Measurements from ENCODE around the gene LNP1. TPM values are rescaled to one million over a fixed set of nuclear protein-coding genes. Genes with fewer than 3 reads are reported as not detected.
A peak's percentile ranks its signal among the peaks of the same experiment; 100 is the strongest.

LNP1 gene
- total RNA-seq, 1 donor, result 3.0 TPM

DNA sequence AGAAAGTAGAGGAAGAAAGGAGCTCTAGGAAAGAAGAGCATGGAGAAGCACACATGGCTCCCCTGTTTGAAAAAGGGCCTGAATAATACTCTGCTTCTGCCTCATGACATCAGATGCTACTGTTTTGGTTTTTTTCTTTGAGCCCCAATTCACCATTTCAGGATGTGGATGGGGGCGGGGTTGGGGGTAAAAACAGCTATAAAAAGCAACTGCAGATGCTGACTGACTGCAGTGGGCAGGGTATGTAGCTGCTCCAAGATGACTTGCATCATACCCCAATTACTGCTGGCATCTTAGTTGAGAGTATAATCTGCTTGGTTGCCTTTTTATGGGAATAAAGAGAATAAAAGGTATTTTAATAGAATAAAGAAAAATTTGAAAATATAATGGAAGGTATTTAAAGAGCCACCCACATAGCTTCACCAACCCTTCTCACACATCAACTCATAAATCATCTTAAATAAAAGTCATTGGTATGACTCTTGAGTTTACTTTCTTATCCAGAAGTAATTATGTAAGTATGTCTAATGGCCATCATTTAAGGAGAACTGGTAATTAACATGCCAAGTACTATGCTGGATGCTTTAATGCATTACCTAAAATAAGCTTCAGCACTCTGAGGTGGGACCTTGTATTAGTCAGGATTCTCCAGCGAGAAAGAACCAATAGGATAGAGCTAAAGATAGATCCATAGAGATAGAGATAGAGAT is 54.7 kb downstream of the LNP1 start:
- TF ChIP-seq, protein P1, sequence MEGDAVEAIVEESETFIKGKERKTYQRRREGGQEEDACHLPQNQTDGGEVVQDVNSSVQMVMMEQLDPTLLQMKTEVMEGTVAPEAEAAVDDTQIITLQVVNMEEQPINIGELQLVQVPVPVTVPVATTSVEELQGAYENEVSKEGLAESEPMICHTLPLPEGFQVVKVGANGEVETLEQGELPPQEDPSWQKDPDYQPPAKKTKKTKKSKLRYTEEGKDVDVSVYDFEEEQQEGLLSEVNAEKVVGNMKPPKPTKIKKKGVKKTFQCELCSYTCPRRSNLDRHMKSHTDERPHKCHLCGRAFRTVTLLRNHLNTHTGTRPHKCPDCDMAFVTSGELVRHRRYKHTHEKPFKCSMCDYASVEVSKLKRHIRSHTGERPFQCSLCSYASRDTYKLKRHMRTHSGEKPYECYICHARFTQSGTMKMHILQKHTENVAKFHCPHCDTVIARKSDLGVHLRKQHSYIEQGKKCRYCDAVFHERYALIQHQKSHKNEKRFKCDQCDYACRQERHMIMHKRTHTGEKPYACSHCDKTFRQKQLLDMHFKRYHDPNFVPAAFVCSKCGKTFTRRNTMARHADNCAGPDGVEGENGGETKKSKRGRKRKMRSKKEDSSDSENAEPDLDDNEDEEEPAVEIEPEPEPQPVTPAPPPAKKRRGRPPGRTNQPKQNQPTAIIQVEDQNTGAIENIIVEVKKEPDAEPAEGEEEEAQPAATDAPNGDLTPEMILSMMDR (IDR thresholded peaks at IDR 0.05; ENCODE audit: insufficient read depth, low read length), result no peak
- no peak overlapping the region for H3K4me3 ChIP-seq (ENCODE audit: low read depth, low read length)

DNA sequence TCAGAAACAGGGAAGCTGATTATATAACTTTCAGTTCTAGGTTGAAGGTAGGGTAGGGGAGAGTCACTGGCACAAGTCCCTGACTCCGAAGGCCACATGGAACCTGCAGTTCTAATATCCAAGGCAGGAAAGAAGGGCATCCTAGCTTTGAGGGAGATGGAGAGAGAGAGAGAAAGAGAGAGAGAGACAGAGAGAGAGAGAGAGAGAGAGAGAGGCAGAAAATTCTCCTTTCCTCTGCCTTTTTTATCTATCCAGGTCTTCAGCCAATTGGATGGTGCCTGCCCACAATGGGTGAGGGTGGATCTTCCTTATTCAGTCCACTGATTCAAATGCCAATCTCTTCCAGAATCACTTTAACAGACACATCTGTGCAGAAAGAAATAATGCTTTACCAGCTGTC is 55.4 kb downstream of the LNP1 start:
- no peak overlapping the region for H3K4me3 ChIP-seq (ENCODE audit: low read depth, low read length)
- TF ChIP-seq, protein P1 (IDR thresholded peaks at IDR 0.05; ENCODE audit: insufficient read depth, low read length), result no peak
- no peak for DNase-seq (ENCODE audit: low read depth)

More for the DNA sequence above, 54.7 kb downstream of the LNP1 start:
- no peak for DNase-seq (ENCODE audit: low read depth)

DNA sequence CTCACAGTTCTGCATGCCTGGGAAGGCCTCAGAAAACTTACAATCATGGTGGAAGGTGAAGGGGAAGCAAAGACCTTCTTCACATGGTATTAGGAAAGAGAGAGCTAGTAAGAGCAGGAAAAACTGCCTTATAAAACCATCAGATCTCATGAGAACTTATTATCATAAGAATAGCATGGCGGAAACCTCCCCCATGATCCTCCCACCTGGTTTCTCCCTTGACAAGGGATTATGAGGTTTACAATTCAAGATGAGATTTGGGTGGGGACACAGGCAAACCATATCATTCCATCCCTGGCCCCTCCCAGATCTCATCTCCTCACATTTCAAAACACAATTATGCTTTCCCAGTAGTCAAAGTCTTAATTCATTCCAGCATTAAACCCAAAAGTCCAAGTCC is 56.5 kb downstream of the LNP1 start:
- no peak for DNase-seq (ENCODE audit: low read depth)
- no peak overlapping the region for H3K4me3 ChIP-seq (ENCODE audit: low read depth, low read length)
- TF ChIP-seq, protein P1 (IDR thresholded peaks at IDR 0.05; ENCODE audit: insufficient read depth, low read length), result no peak

DNA sequence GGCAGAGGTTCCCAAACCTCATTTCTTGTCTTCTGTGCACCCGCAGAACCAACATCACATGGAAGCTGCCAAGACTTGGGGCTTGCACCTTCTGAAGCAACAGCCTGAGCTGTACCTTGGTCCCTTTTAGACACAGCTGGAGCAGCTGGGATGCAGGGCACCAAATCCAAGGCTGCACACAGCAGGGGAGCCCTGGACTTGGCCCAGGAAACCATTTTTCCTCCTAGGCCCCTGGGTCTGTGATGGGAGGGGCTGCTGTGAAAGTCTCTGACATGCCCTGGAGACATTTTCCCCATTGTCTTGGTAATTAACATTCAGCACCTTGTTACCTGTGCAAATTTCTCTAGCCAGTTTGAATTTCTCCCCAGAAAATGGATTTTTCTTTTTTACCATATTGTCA is 57.5 kb downstream of the LNP1 start:
- DNase-seq (ENCODE audit: low read depth), result no peak
- TF ChIP-seq, protein P1 (IDR thresholded peaks at IDR 0.05; ENCODE audit: insufficient read depth, low read length), result no peak
- H3K4me3 ChIP-seq (ENCODE audit: low read depth, low read length), result no peak overlapping the region

DNA sequence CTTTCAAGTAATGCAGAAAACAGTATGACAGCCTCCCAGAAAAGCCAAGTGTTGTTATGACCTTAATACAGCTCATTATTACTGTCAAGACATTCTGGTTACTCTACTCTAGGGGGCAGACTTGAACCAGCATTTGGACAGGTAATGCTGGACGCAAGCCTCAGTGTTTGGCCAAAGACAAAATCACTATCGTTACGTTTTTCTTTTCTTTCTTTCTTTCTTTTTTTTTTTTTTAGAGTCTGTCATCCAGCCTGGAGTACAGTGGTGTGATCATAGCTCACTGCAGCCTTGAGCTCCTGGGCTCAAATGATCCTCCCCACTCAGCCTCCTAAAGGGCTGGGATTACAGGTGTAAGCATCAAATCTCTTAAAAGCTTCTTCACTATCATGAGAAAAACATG is 61.7 kb downstream of the LNP1 start:
- DNase-seq (ENCODE audit: low read depth), result peak; percentile 84
- TF ChIP-seq, protein P1 (IDR thresholded peaks at IDR 0.05; ENCODE audit: insufficient read depth, low read length), result peak; percentile 75

DNA sequence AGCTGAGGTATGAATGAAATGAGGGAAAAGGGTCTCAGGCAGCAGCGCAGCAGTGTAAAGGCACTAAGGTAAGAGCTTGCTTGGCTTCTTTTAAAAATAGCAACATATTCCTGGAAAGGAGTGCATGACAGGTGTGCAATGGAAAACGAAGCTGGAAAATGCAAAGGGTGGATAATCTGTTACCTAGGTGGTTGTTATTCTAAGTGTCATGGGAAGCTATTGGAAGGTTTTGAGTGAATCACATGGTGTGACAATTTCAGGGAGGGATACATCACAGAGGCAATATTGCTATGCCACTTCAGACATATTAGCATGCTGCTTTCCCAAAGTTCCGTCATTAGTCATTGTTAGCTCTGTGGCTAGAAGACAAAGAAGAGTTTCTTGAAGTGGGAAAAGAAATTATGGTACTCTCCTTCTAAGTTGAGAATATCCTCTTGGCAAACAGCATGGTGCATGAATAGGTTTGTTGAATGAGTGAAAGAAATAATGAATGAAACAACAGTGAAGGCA is 62.4 kb downstream of the LNP1 start:
- no peak overlapping the region for H3K4me3 ChIP-seq (ENCODE audit: low read depth, low read length)
- DNase-seq (ENCODE audit: low read depth), result no peak
- TF ChIP-seq, protein P1 (IDR thresholded peaks at IDR 0.05; ENCODE audit: insufficient read depth, low read length), result no peak

More for the DNA sequence above, 61.7 kb downstream of the LNP1 start:
- H3K4me3 ChIP-seq (ENCODE audit: low read depth, low read length), result no peak overlapping the region

Data from fibroblast of the aortic adventitia (primary cell).